Keratinocyte (primary cell): Measurements from ENCODE around the gene SF3B6. TPM values are rescaled to one million over a fixed set of nuclear protein-coding genes. Genes with fewer than 3 reads are reported as not detected.

Experiments
- DNase-seq: peaks from one replicate; pipeline ENCODE4 v3.0.0-alpha.2; 2011; ENCODE audit warnings: low read depth, missing footprints, low spot score
- FAIRE-seq: peaks from 2 replicates; lab custom pipeline; 2011; peaks lifted over from hg19 to GRCh38; lab: Jason Lieb, UNC
- H2AFZ ChIP-seq: 2 replicates; pipeline ENCODE4 v1.6.0; 2012; ENCODE audit warnings: low read length, control low read depth, inconsistent platforms; ENCODE audit not compliant: control insufficient read depth
- H3K27ac ChIP-seq: 2 replicates; pipeline ENCODE4 v1.5.1; 2011; ENCODE audit warnings: low read length; ENCODE audit not compliant: control insufficient read depth, insufficient read depth
- H3K27me3 ChIP-seq: 3 replicates; pipeline ENCODE4 v1.6.0; 2011; ENCODE audit warnings: low read length; ENCODE audit not compliant: control insufficient read depth, insufficient read depth; ENCODE audit errors: extremely low read depth
- H3K36me3 ChIP-seq, 2 experiments: 2 replicates in 1 of 2; 3 replicates in 1 of 2; pipeline ENCODE4 v1.5.1; 2011; ENCODE audit warnings: low read length in 2 of 2, mild to moderate bottlenecking in 1 of 2; ENCODE audit not compliant: control insufficient read depth in 2 of 2, insufficient read depth in 2 of 2; ENCODE audit errors: extremely low read depth in 1 of 2
- H3K4me1 ChIP-seq: 3 replicates; pipeline ENCODE4 v1.5.1; 2011; ENCODE audit warnings: low read length; ENCODE audit not compliant: control insufficient read depth, insufficient read depth; ENCODE audit errors: extremely low read depth
- H3K4me2 ChIP-seq: 3 replicates; pipeline ENCODE4 v1.6.0; 2011; ENCODE audit warnings: low read depth, low read length; ENCODE audit not compliant: control insufficient read depth, insufficient read depth; ENCODE audit errors: extremely low read depth
- H3K4me3 ChIP-seq, 3 experiments: fragments of 200-600 bp in 1 of 3; sonication (generic) in 1 of 3; 2 replicates in 2 of 3; 3 replicates in 1 of 3; pipeline ENCODE4 v1.5.1; 2011 to 2016; ENCODE audit warnings: low read length in 3 of 3, mild to moderate bottlenecking in 3 of 3, control low read depth in 2 of 3, inconsistent platforms in 1 of 3, low read depth in 1 of 3, mixed read lengths in 1 of 3, mixed run types in 1 of 3, moderate library complexity in 1 of 3; ENCODE audit not compliant: control insufficient read depth in 2 of 3, insufficient read depth in 2 of 3; ENCODE audit errors: extremely low read depth in 1 of 3
- H3K79me2 ChIP-seq: 2 replicates; pipeline ENCODE4 v1.6.0; 2012; ENCODE audit warnings: low read length; ENCODE audit not compliant: control insufficient read depth, insufficient read depth
- H3K9ac ChIP-seq: 3 replicates; pipeline ENCODE4 v1.6.0; 2011; ENCODE audit warnings: low read length; ENCODE audit not compliant: control insufficient read depth, insufficient read depth; ENCODE audit errors: extremely low read depth
- H3K9me1 ChIP-seq: 3 replicates; pipeline ENCODE4 v1.6.0; 2011; ENCODE audit warnings: low read length; ENCODE audit not compliant: control insufficient read depth, insufficient read depth; ENCODE audit errors: extremely low read depth
- H3K9me3 ChIP-seq: 2 replicates; pipeline ENCODE4 v1.5.1; 2012; ENCODE audit warnings: low read depth, low read length; ENCODE audit not compliant: control insufficient read depth
- H4K20me1 ChIP-seq: 3 replicates; pipeline ENCODE4 v1.6.0; 2011; ENCODE audit warnings: low read length; ENCODE audit not compliant: control insufficient read depth, insufficient read depth; ENCODE audit errors: extremely low read depth
- EZH2 ChIP-seq: IDR thresholded peaks from one replicate; pipeline ENCODE4 v1.6.1; 2012; ENCODE audit warnings: inconsistent platforms, mild to moderate bottlenecking, low read length, moderate library complexity
- dilution Hi-C: fragments of 300-500 bp; cut with MboI; formaldehyde crosslinking; loops from one replicate; pipeline ENCODE4 v1.7.0; 2020; ENCODE audit warnings: low sequenced_read_pairs; ENCODE audit not compliant: extremely low pct_ligation_motif_present
- polyA plus RNA-seq, 5 experiments: library from polyadenylated mRNA; depleted of rRNA in 3 of 5; stranded (reverse) in 3 of 5; stranded (forward) in 1 of 5; unstranded in 1 of 5; fragments of >200 nt; gene quantifications; 1 replicate in 1 of 5; 2 replicates in 3 of 5; 3 replicates in 1 of 5; pipeline versions ENCODE4 v1.2.1 to v1.2.3, GENCODE V29; 2011 to 2012; ENCODE audit warnings: missing spikeins in 2 of 5, low read depth in 1 of 5, low replicate concordance in 1 of 5
- TF ChIP-seq, protein P1 (sequence below), 3 experiments: IDR thresholded peaks in 1 of 3; conservative IDR thresholded peaks in 1 of 3; optimal IDR thresholded peaks in 1 of 3; 2 replicates in 2 of 3; 3 replicates in 1 of 3; pipeline versions ENCODE3 to v1.5.1; 2011; ENCODE audit warnings: low read length in 3 of 3, mild to moderate bottlenecking in 3 of 3, moderate library complexity in 2 of 3, control low read depth in 1 of 3, inconsistent platforms in 1 of 3; ENCODE audit not compliant: insufficient read depth in 2 of 3; ENCODE audit errors: extremely low read depth in 1 of 3

Gene SF3B6
- polyA plus RNA-seq, 1 donor (not counting 4 experiments of a cell fraction or from before 2014, with no cell fraction given) = 347 TPM

DNA sequence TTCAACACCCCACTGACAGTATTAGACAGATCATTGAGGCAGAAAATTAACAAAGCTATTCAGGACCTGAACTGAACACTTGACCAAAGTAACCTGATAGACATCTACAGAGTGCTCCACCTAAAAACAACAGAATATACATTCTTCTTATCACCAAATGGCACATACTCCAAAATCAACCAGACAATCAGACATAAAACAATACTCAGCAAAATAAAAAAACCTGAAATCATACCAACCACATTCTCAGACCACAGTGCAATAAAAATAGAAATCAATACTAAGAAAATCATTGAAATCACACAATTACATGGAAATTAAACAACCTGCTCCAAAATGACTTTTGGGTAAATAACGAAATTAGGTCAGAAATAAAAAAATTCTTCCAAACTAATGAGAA is 31.2 kb upstream of the SF3B6 start:
- Histone ChIP-seq H3K27me3 (no peaks in the 10 kb centered on the region), H3K36me3 (no peaks in the 10 kb centered on the region), H3K4me3 (no peak overlapping the region), H3K9me3 (no peaks in the 10 kb centered on the region), H4K20me1 (no peaks in the 10 kb centered on the region), H3K4me2 (no peak overlapping the region), H3K9me1 (no peaks in the 10 kb centered on the region), H3K4me1 (peaks cover 13% of the 10 kb centered on the region), H2AFZ (no peak overlapping the region), H3K27ac (no peak overlapping the region), H3K9ac (no peak overlapping the region), H3K79me2 (no peaks in the 10 kb centered on the region)
- DNase-seq = no peak
- dilution Hi-C loops = no loop called here
- no peak for FAIRE-seq
- TF ChIP-seq, protein P1, sequence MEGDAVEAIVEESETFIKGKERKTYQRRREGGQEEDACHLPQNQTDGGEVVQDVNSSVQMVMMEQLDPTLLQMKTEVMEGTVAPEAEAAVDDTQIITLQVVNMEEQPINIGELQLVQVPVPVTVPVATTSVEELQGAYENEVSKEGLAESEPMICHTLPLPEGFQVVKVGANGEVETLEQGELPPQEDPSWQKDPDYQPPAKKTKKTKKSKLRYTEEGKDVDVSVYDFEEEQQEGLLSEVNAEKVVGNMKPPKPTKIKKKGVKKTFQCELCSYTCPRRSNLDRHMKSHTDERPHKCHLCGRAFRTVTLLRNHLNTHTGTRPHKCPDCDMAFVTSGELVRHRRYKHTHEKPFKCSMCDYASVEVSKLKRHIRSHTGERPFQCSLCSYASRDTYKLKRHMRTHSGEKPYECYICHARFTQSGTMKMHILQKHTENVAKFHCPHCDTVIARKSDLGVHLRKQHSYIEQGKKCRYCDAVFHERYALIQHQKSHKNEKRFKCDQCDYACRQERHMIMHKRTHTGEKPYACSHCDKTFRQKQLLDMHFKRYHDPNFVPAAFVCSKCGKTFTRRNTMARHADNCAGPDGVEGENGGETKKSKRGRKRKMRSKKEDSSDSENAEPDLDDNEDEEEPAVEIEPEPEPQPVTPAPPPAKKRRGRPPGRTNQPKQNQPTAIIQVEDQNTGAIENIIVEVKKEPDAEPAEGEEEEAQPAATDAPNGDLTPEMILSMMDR (optimal IDR thresholded peaks at IDR 0.05 in 1 of 3, IDR thresholded peaks at IDR 0.05 in 1 of 3, conservative IDR thresholded peaks at IDR 0.05 in 1 of 3; ENCODE audit: extremely low read depth in 1 of 3, insufficient read depth in 2 of 3, low read length in 3 of 3) = no peak
- TF ChIP-seq EZH2 = no peak

- DNase-seq (no peak), FAIRE-seq (no peak)
- no peak overlapping the region for H2AFZ ChIP-seq
- dilution Hi-C loops = no loop called here
- no peaks in the 10 kb centered on the region for H4K20me1 ChIP-seq
- peaks cover 12% of the 10 kb centered on the region for H3K4me1 ChIP-seq
- H3K79me2 ChIP-seq = no peaks in the 10 kb centered on the region
- no peaks in the 10 kb centered on the region for H3K9me3 ChIP-seq
- no peak overlapping the region for H3K9ac ChIP-seq
- H3K27me3 ChIP-seq = no peaks in the 10 kb centered on the region
- no peak overlapping the region for H3K4me3 ChIP-seq
- no peak overlapping the region for H3K4me2 ChIP-seq
- no peaks in the 10 kb centered on the region for H3K9me1 ChIP-seq
- no peaks in the 10 kb centered on the region for H3K36me3 ChIP-seq
- H3K27ac ChIP-seq = no peak overlapping the region
- TF ChIP-seq, protein P1 (optimal IDR thresholded peaks at IDR 0.05 in 1 of 3, IDR thresholded peaks at IDR 0.05 in 1 of 3, conservative IDR thresholded peaks at IDR 0.05 in 1 of 3; ENCODE audit: extremely low read depth in 1 of 3, insufficient read depth in 2 of 3, low read length in 3 of 3) = no peak
- no peak for TF ChIP-seq EZH2
These were observed 30.7 kb upstream of the SF3B6 start for GRCh38 chr2:24106786-24107185.
